ENCODE results near the gene STAC. TPM values are rescaled to one million over a fixed set of nuclear protein-coding genes. Genes with fewer than 3 reads are reported as not detected.

STAC gene
- total and polyA plus RNA-seq, 7 experiments from 2014 or later = 0.22 TPM; not detected in 6

DNA sequence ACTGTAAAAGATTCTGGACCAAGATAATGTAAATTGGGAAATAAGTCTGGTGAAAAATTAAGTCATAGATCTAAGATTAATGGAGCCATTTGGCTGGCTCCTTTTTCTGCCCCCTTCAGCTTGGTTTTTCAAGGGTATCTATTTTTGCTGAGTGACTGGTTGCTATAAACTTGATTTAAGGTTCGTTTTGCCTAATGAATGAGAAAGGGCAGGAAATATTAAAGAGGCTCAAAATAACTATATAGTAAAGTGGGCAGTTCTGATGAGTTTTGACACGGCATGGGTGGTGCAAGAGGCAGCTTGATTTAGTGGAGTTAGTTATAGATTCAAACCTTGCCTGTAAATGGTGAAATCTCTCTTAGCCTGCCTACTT lies 140.7 kb downstream of the STAC start:
- no peak overlapping the region for H3K4me3 Mint-ChIP-seq
- no peak for ATAC-seq
- no peak overlapping the region for H3K4me3 ChIP-seq (ENCODE audit: low read length)
- POLR2A ChIA-PET = no interaction called here
- H3K27ac ChIP-seq (ENCODE audit: low read depth, low read length) = no peak overlapping the region
- H3K9me3 Mint-ChIP-seq = peaks cover 0 to 5% (median 0%) of the 10 kb centered on the region in 11 donors
- H3K27me3 Mint-ChIP-seq = peaks cover 0 to 11% (median 4%) of the 10 kb centered on the region in 5 donors
- no peak overlapping the region for H3K27ac Mint-ChIP-seq
- no peak for DNase-seq
- intact Hi-C loops (cut with micrococcal nuclease) = no loop called here
- H3K4me1 ChIP-seq (ENCODE audit: control insufficient read depth in 2 of 2, insufficient read depth in 2 of 2, low read length in 2 of 2) = no peaks in the 10 kb centered on the region
- H3K9me3 ChIP-seq (ENCODE audit: control insufficient read depth in 2 of 3, low read length in 3 of 3) = no peaks in the 10 kb centered on the region
- H3K4me1 Mint-ChIP-seq = no peaks in the 10 kb centered on the region
- H3K36me3 Mint-ChIP-seq = no peaks in the 10 kb centered on the region
- H3K27me3 ChIP-seq (ENCODE audit: control insufficient read depth in 2 of 2, insufficient read depth in 2 of 2, low read length in 2 of 2) = no peaks in the 10 kb centered on the region
- no peaks in the 10 kb centered on the region for H3K36me3 ChIP-seq (ENCODE audit: control insufficient read depth in 2 of 3, insufficient read depth in 3 of 3, low read length in 3 of 3)
- CTCF ChIA-PET = no interaction called here

DNA sequence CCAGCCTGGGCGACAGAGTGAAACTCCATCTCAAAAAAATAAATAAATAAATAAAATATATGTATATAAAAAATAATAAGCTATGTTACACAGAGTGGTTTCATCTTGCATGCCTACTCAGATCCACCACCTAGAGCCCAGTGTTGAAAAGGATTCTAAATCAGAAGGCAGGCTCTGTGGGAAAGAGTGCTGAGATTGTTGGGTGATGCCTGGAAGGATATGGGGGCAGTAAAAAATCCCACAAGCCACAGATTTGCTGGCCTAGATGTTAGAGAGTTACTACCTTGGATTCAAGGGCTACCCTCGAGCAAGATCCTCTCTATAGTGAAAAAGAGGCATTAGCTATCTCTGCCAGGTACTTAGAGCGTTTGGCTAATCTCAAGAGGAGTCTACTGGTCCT lies 144.3 kb downstream of the STAC start:
- no peak for DNase-seq
- Histone ChIP-seq H3K4me3 (ENCODE audit: low read length) (no peak overlapping the region), H3K36me3 (ENCODE audit: control insufficient read depth in 2 of 3, insufficient read depth in 3 of 3, low read length in 3 of 3) (no peaks in the 10 kb centered on the region), H3K27me3 (ENCODE audit: control insufficient read depth in 2 of 2, insufficient read depth in 2 of 2, low read length in 2 of 2) (no peaks in the 10 kb centered on the region), H3K4me1 (ENCODE audit: control insufficient read depth in 2 of 2, insufficient read depth in 2 of 2, low read length in 2 of 2) (no peaks in the 10 kb centered on the region), H3K9me3 (ENCODE audit: control insufficient read depth in 2 of 3, low read length in 3 of 3) (no peaks in the 10 kb centered on the region), H3K27ac (ENCODE audit: low read depth, low read length) (no peak overlapping the region)
- ChIA-PET POLR2A (interaction anchor here (0.5 kb wide), 1 partner anchor 1699 kb away, joined by 6 read pairs; no protein-coding TSS in a partner anchor), CTCF (no interaction called here)
- Mint-ChIP-seq H3K27ac (no peak overlapping the region), H3K9me3 (peaks cover 0 to 4% (median 0%) of the 10 kb centered on the region in 11 donors), H3K4me1 (no peaks in the 10 kb centered on the region), H3K36me3 (no peaks in the 10 kb centered on the region), H3K27me3 (peaks cover 0 to 11% (median 4%) of the 10 kb centered on the region in 5 donors), H3K4me3 (no peak overlapping the region)
- intact Hi-C loops (cut with micrococcal nuclease) = no loop called here
- no peak for ATAC-seq

DNA sequence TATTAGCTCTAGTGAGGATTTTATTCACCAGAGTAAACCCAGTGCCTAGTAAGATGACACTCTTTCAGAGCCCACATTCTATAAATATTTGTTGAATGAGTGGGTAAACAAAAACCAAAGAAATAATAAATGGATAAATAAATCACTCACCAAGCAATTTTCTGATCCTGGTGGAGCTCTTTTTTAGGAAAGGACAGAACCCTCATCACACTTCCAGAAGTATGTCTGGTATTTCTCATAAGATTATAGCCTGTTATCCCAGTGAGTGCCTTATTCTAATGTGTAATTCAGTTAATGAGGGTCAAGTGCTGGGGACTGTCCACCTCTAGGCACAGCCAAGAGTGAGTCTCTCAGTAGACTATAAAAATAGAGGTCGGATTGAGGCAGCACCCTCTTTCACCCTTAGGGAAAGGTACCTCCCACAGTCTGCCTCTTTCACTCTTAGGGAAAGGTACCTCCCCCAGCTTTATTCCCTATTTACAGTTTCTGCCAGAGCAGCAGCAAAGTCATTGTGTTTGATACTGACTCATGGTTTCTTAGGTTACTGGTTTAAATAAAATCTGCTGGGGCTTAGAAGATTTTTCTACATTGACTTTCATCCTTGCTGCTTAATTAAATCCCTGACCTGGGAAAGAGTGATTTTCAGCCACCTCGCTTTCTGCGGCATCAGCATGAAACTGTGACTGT lies 145.0 kb downstream of the STAC start:
- H3K4me3 Mint-ChIP-seq = no peak overlapping the region
- intact Hi-C loops (cut with micrococcal nuclease) = no loop called here
- no peak overlapping the region for H3K27ac Mint-ChIP-seq
- no peaks in the 10 kb centered on the region for H3K36me3 Mint-ChIP-seq
- peaks cover 0 to 4% (median 0%) of the 10 kb centered on the region in 11 donors for H3K9me3 Mint-ChIP-seq
- H3K27ac ChIP-seq (ENCODE audit: low read depth, low read length) = no peak overlapping the region
- ChIA-PET CTCF (no interaction called here), POLR2A (no interaction called here)
- no peaks in the 10 kb centered on the region for H3K36me3 ChIP-seq (ENCODE audit: control insufficient read depth in 2 of 3, insufficient read depth in 3 of 3, low read length in 3 of 3)
- H3K27me3 Mint-ChIP-seq = peaks cover 0 to 11% (median 4%) of the 10 kb centered on the region in 5 donors
- H3K4me1 ChIP-seq (ENCODE audit: control insufficient read depth in 2 of 2, insufficient read depth in 2 of 2, low read length in 2 of 2) = no peaks in the 10 kb centered on the region
- no peaks in the 10 kb centered on the region for H3K27me3 ChIP-seq (ENCODE audit: control insufficient read depth in 2 of 2, insufficient read depth in 2 of 2, low read length in 2 of 2)
- no peaks in the 10 kb centered on the region for H3K4me1 Mint-ChIP-seq
- H3K4me3 ChIP-seq (ENCODE audit: low read length) = no peak overlapping the region
- ATAC-seq (no peak), DNase-seq (no peak)
- no peaks in the 10 kb centered on the region for H3K9me3 ChIP-seq (ENCODE audit: control insufficient read depth in 2 of 3, low read length in 3 of 3)

DNA sequence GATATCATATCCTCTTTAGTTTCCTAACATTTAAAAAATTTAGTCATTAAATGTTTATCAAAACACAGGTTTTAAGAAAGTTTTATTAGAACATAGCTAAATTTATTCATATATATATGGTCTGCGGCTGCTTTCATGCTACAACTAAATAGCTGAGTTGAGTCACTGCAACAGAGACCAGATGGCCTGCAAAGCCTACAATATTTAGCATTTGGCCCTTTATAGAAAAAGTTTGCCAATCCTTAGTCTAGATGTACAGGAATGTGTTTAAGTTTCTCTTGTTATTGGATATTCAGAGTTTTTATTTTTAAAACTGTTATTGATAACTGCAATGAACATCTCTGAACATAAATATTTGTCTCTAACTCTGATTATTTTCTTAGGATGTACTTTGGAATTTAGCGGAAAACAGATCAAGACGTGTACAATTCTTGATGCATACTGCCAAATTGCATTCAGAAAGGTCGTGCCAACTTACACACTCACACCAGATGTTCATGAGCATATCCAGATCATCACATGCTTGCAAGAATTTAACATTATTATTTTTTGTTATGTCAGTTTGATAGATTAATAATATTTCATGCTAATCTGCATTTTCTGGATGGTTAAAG lies 157.9 kb downstream of the STAC start:
- no peaks in the 10 kb centered on the region for H3K27me3 ChIP-seq (ENCODE audit: control insufficient read depth in 2 of 2, insufficient read depth in 2 of 2, low read length in 2 of 2)
- H3K4me1 ChIP-seq (ENCODE audit: control insufficient read depth in 2 of 2, insufficient read depth in 2 of 2, low read length in 2 of 2) = no peaks in the 10 kb centered on the region
- no peak for DNase-seq
- ATAC-seq = no peak
- Mint-ChIP-seq H3K9me3 (peaks cover 0 to 8% (median 0%) of the 10 kb centered on the region in 11 donors), H3K4me1 (no peaks in the 10 kb centered on the region), H3K27ac (no peak overlapping the region), H3K4me3 (no peak overlapping the region), H3K36me3 (peaks cover 0 to 5% (median 0%) of the 10 kb centered on the region in 5 donors), H3K27me3 (peaks cover 0 to 29% (median 4%) of the 10 kb centered on the region in 5 donors)
- intact Hi-C loops (cut with micrococcal nuclease) = no loop called here
- no peak overlapping the region for H3K4me3 ChIP-seq (ENCODE audit: low read length)
- POLR2A ChIA-PET = no interaction called here
- CTCF ChIA-PET = no interaction called here
- H3K27ac ChIP-seq (ENCODE audit: low read depth, low read length) = no peak overlapping the region
- H3K9me3 ChIP-seq (ENCODE audit: control insufficient read depth in 2 of 3, low read length in 3 of 3) = no peaks in the 10 kb centered on the region
- no peaks in the 10 kb centered on the region for H3K36me3 ChIP-seq (ENCODE audit: control insufficient read depth in 2 of 3, insufficient read depth in 3 of 3, low read length in 3 of 3)

DNA sequence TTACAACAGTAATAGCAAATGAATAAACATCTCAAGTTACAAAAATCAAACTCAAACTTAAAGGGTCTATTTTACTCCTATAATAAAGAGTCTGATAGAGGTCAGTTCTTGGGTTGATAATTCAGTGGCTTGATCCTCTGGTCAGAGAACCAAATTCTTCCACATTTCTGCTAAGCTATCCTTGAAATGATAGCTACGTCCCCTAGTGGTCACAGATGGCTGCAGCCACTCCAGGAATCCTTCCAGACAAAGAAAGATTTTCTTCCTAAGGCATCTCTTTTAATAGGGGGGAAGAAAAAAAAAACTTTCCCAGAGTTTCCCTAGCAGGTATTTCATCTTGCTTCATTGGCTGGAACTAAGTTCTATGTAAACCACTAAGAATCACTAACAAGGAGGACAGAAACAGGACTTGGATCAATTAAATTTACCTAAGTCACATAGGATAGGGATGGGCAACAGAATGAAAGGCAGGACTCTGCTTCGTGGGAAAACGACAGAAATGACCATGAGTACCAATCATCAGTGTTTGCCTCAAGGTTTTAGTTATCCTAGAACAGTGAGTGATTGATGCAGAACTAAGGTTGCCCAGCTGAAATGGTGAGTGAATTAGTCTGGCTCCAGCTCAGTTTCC lies 160.7 kb downstream of the STAC start:
- ChIA-PET POLR2A (no interaction called here), CTCF (no interaction called here)
- Mint-ChIP-seq H3K9me3 (peaks cover 0 to 11% (median 0%) of the 10 kb centered on the region in 11 donors), H3K36me3 (no peaks in the 10 kb centered on the region), H3K4me1 (no peaks in the 10 kb centered on the region), H3K4me3 (no peak overlapping the region), H3K27me3 (peaks cover 0 to 28% (median 8%) of the 10 kb centered on the region in 5 donors), H3K27ac (no peak overlapping the region)
- no peak overlapping the region for H3K4me3 ChIP-seq (ENCODE audit: low read length)
- H3K36me3 ChIP-seq (ENCODE audit: control insufficient read depth in 2 of 3, insufficient read depth in 3 of 3, low read length in 3 of 3) = no peaks in the 10 kb centered on the region
- ATAC-seq (no peak), DNase-seq (no peak)
- H3K4me1 ChIP-seq (ENCODE audit: control insufficient read depth in 2 of 2, insufficient read depth in 2 of 2, low read length in 2 of 2) = no peaks in the 10 kb centered on the region
- H3K27me3 ChIP-seq (ENCODE audit: control insufficient read depth in 2 of 2, insufficient read depth in 2 of 2, low read length in 2 of 2) = no peaks in the 10 kb centered on the region
- no peaks in the 10 kb centered on the region for H3K9me3 ChIP-seq (ENCODE audit: control insufficient read depth in 2 of 3, low read length in 3 of 3)
- no peak overlapping the region for H3K27ac ChIP-seq (ENCODE audit: low read depth, low read length)
- intact Hi-C loops (cut with micrococcal nuclease) = no loop called here

DNA sequence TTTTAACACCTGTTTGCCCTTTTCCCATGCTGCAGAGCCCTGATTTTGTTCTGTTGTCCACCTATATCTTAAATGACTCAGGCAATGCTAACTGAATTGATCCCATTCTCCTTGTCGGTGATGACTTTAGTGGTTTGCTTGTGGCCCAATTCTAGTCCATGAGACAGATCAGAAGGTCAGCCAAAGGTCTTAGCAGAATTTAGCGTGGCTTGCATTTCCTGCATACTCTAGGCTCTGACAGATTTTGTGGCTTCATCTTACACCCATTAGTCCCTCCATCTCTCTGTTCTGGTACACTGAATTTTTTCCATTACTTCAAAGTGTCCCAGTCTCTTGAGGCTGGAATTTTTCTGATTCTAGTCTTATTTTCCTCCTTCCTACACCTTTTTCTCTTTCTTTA lies 161.9 kb downstream of the STAC start:
- Histone ChIP-seq H3K36me3 (ENCODE audit: control insufficient read depth in 2 of 3, insufficient read depth in 3 of 3, low read length in 3 of 3) (no peaks in the 10 kb centered on the region), H3K4me1 (ENCODE audit: control insufficient read depth in 2 of 2, insufficient read depth in 2 of 2, low read length in 2 of 2) (no peaks in the 10 kb centered on the region), H3K4me3 (ENCODE audit: low read length) (no peak overlapping the region), H3K27me3 (ENCODE audit: control insufficient read depth in 2 of 2, insufficient read depth in 2 of 2, low read length in 2 of 2) (no peaks in the 10 kb centered on the region), H3K9me3 (ENCODE audit: control insufficient read depth in 2 of 3, low read length in 3 of 3) (no peaks in the 10 kb centered on the region), H3K27ac (ENCODE audit: low read depth, low read length) (no peak overlapping the region)
- ATAC-seq (no peak), DNase-seq (no peak)
- Mint-ChIP-seq H3K27me3 (peaks cover 0 to 31% (median 12%) of the 10 kb centered on the region in 5 donors), H3K9me3 (peaks cover 0 to 11% (median 0%) of the 10 kb centered on the region in 11 donors), H3K4me1 (no peaks in the 10 kb centered on the region), H3K27ac (no peak overlapping the region), H3K36me3 (no peaks in the 10 kb centered on the region), H3K4me3 (no peak overlapping the region)
- POLR2A ChIA-PET = no interaction called here
- intact Hi-C loops (cut with micrococcal nuclease) = no loop called here
- CTCF ChIA-PET = interaction anchor here (0.5 kb wide), 1 partner anchor 17 kb away, joined by 3 read pairs; no protein-coding TSS in a partner anchor
